ENCODE results near the gene GGT5.

GGT5 gene

DNA sequence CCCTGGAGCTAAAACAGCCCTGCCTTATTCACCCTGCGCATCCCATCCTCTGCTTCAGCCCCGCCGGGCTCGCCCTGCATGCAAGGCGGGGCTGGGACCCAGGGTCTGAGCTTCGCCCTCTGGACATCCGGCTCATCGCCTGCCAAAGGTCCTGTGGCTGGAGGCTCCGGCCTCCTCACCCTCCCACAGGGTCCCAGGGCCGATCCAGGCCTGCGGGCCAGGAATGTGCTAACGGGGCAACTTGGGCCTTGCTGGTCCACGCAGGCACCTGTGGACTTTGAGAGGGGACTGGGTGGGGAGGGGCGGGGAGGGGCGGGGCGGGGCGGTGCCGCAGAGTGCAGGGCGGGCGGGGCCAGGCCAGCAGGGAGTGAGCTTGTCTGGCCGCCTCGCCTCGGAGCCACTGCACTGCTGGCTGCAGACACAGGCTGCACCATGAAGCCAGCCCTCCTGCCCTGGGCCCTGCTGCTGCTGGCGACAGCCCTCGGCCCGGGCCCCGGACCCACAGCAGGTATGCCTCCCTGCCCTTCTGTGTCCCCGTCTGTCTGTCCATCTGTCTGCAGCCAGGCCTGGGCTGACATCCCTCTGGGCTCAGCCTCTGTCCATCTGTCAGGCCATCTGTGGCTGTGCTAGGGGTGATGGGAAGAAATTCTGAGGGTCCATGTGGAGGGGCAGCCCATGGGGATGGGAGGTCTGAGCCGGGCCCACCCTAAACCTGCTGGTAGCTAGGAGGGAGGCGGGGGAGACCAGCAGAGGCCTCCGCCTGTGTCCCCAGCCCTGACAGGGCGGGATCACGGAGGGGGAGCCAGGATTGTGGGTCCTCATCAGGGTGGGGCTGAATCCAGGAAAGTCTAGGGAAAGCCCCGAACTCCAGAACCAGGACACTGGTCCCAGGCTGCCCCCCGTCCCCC is 63.5 kb downstream of the GGT5 start, which contains the start of gene SUSD2:
SUSD2 (plus strand) TSS at position 400 of the 908 bp plus-strand sequence; CDS start at position 433, 33 bp downstream.
- DNase-seq: no peak

DNA sequence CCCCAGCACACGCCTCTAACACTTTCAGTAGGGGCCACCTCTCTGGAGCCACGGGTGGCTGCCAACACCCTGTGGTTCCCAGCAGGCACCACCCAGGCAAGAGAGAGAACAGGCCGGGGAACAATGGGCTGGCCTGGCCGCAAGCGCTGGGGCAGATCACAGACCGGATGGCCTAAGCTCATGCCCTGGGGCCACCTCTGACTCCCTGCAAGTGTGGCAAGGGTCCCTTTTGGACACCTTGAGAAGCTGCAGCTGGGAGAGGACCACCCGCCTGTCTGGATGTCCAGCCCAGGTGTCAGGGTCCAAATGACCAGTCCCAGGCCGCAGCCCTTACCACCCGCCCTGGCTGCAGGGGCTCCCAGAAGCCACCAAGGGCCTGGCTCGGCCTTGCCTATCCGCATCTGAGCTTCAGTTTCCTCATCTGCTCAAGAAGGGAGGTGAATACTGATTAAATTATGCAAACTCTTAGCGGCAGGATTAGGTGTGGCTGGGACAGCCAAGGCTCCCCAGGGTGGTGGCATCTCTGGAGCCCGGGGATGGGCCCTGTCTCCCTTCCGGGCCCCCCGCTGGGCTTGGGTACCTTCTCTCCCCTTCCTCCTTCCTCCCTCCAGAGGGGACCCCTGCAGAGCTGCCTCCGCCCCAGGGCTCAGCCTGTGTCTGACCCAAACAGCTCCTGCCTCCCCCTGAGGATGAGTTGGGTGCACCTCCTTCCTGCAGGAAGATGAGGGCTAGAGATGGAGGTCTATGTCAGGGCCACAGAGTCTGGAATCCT is 64.4 kb downstream of the GGT5 start:
- DNase-seq: no peak

- DNase-seq: no peak
These were observed 65.2 kb downstream of the GGT5 start for GRCh38 chr22:24179478-24180210.

DNA sequence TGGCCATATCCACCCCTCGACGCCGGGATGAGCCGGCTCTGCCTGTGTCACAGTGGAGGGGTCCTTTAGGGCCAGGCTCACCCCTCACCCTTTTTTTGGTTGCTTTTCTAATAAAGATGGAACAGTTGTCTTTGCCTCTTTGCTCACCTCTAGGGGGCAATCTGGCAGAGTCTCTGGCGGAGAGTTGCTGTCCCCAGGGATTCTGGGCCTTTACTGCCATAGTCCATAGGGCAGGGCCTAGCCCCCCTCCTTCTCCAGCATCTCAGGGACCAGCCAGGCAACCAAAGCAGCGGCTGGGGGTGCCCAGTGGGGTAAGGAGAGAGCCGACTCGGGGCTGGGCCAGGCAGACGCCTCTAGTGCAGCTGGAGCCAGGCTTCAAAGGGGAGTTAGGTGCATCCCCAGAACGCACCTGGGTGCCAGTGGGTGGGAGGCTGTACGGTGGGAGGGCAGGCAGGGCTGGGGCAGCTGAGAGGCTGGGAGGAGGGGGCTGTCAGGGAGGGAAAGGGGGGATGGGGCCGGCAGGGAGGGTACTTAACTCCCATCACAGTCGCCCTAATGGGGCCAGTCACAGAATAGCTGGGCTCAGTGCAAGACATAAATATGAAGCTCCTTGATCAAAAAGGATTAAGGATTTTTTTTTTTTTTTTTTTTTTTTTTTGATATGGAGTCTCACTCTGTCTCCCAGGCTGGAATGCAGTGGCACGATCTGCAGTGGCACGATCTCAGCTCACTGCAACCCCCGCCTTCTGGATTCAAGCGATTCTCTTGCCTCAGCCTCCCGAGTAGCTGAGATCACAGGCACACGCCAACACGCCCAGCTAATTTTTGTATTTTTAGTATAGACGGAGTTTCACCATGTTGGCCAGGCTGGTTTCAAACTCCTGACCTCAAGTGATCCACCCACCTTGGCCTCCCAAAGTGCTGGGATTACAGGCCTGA is 66.1 kb downstream of the GGT5 start:
- DNase-seq: no peak

DNA sequence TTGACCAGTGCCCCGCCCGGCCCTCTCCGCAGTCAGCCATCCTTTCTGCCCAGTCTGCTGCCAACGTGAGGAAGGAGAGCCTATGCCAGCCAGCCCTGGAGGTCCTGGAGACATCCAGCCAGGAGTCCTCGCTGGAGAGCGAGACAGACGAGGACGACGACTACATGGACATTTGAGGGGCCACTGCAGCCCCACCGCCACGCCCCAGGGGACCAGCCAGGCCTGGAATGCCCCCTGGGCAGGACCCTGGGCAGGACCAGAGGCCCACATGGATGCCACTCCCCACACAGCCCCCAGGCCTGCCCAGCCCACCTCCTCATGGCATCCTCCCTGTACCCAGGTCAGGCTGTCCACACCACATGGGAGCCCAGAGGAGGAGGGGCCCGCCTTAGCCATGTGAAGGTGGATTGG is 66.9 kb downstream of the GGT5 start:
- no peak for DNase-seq

GRCh38 chr22:24177456-24177855 is 67.4 kb downstream of the GGT5 start:
- no peak for DNase-seq

DNA sequence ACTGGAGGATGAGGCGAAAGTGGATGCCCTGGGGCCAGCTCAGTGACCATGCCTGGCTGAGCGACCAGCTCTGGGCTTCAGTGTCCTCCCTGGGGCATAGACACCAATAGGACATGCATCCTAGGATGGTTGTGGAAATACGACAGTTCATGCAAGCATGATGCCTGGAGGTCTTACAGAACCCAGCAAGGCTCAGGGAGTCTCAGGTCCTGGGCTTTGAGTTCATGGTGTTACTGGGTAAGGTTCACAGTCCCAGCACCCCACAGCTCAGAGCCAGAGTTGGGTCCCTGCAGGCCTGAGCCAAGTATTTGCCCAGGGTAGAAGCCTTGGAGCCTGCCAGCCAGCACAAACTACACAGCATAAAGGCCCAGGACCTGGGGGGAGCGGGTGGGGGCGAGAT is 67.8 kb downstream of the GGT5 start:
- DNase-seq: no peak

GRCh38 chr22:24176630-24177029 is 68.3 kb downstream of the GGT5 start:
- DNase-seq: no peak

DNA sequence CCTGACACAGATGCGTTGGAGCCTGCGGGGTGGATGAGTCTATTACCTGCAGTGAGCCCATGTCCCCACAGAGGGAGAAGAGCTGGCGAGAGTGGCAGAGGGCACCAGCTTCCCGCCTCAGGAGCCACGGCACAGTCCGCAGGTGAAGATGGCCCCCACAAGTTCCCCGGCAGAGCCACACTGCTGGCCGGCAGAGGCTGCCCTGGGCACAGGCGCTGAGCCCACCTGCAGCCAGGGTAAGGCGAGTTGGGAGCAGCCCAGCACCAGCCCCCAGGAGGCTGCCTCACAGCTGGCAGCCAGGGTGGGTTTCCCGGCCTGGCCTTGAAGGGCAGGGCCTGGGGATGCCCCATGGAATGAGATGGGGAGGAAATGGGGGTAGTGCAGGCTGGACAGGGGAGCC is 68.8 kb downstream of the GGT5 start:
- DNase-seq: no peak

DNA sequence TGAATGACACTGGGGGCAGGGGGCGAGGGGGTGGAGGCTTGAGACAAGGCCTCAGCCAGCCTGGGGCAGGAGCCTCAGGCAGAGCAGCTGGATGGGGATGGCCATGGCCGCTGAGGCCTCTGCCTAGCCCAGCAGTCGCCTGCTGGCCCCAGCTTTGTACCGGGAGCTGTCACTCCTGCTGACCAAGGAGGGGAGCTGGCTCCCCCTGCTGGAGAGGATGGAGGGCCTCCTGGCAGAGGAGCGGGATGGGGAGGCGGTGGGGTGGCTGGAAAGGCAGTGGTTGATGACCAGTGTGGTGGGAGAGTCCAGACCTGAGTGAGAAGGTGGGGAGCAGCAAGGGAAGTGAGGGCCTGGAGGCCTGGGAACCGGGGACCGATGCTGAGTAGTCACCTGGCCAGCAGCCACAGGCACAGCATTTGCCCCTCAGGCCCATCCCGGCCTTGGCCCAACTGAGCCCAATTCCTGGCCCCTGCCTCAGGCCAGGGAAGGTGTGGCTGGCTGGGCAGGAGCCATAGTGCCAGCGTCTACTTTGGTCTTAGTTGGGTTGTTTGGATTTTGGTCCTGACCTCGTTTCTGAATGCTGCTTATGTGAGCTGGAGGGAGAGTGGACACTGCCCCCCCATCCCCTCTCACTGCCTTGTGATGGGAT is 69.6 kb downstream of the GGT5 start:
- DNase-seq: peak; percentile 54

GRCh38 chr22:24171822-24172221 is 73.1 kb downstream of the GGT5 start:
- DNase-seq: no peak

DNA sequence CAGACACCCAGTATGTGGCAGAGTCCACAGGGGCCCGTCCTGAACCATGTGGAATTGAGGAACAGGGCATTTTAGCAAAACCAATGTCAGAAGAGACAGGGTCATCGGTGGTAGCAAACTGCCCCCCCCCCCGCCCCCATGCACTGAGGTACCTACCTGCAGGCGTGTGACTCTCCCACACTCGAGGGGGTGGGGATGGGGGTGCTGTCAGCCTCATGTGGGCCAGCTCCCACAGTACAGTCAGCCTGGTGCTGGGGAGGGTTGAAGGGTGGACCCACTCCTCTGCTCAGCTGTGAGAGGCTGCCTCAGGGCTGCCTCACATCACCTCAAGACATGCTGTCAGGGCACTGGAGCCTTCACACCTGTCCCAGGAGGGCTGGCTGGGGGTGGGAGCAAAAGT is 74.2 kb downstream of the GGT5 start:
- no peak for DNase-seq

DNA sequence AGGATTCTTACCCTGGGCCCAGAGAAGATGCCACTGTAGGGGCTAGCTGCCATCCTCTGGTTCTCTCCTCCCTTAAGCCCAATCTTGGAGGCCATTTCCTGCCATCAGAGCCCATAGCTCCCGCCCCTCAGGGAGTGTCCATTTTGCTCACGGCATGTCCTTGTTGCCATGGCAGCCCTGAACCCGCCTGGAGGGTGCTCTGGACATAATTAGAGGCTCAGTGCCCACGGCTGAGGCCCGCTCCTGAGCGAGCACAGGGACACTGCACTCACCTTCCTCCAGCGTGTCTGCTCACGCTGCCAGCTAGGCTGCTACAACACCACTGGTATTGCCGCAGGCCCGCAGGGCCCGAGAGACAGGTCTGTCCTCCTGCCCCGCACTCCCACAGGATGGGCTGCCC is 74.7 kb downstream of the GGT5 start:
- DNase-seq: no peak

All from stimulated activated CD4-positive, alpha-beta T cell treated with anti-CD3 and anti-CD28 coated beads, Interleukin-1b, Interleukin-23, amount 100 ng/mL, for 48 hours (primary cell).